GM18858 (cell line): ENCODE results near the gene AKAP11.

ENCODE experiments used
- ATAC-seq: cut with Tn5 transposase; IDR thresholded peaks from one replicate; pipeline ENCODE4 v1.9.1; 2021; ENCODE audit not compliant: unreplicated experiment

AKAP11 gene

GRCh38 chr13:42329239-42329638 lies 57.3 kb downstream of the AKAP11 start:
- no peak for ATAC-seq

GRCh38 chr13:42331009-42331408 lies 59.1 kb downstream of the AKAP11 start:
- ATAC-seq, result no peak

DNA sequence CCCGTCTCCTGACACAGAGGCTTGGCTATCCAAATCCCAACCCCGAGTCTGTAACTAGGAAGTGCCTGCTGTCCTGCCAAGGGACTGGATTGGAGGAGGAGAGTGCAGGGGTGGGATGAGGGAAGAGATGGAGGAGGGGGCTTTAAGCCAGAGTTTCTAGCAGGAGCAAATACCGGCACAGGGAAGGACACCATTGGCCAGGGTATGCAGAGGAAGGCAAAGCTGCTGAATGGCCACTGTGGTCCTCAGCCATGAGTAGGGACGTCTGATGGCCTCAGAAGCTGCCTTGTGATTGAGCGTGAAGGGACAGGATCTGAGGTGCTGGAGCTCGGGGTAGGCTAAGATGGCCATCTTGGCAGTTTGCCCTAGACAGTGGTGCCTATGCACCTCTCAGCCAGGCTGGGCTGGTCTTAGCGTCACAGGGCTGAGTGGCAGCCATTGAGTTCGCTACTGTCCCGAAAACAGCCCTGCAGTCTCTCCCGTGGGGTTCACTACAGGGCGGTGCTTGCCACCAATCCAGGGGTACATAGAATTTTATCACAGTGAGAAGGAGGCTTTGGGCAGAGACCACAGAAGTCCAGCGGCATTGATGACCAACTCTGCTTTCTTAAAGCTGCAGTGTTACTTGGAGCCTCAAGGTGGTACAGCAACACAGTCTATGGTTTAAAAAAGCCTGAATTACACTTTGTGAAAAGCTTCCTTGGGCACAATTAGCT lies 61.8 kb downstream of the AKAP11 start:
- peak; percentile 76 for ATAC-seq

- no peak for ATAC-seq
These were observed 62.4 kb downstream of the AKAP11 start for GRCh38 chr13:42334329-42334706.

DNA sequence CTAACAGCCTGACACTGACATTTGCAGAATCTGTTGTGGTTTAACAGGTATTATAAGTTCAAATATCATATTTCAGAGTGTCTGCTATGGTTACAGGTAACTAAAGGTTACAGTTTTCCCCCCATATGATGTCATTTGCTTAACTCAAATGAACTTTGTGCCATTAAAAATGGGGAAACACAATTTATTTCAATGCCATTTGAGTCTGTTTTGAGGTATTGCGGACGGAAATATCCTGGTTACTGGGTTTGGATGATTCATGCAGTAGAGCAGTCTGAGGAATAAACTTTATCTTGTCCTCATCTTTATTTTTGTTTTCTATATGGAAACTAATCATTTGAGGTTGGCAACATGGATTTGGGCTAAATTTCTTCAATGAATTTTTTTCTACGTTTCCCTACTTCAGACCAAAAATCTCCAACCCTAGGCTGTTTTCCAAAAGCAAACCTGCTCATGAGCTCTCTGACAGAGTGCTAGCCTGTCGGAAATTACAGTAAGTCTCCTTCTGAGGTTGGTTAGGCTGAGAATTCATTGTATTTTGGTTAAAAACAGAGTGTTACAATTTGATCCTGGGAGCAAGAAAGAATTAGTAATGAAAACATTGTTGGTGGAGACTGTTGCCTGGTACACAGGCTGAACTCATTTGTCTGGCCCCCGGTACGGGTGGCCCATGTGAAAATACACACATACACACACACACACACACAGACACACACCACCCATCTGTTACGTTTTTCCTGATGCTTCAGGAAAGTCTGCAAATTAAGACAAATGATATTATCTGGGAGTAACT lies 66.1 kb downstream of the AKAP11 start:
- no peak for ATAC-seq

GRCh38 chr13:42345367-42345766 lies 73.4 kb downstream of the AKAP11 start:
- no peak for ATAC-seq

GRCh38 chr13:42348576-42348975 lies 76.6 kb downstream of the AKAP11 start:
- no peak for ATAC-seq

DNA sequence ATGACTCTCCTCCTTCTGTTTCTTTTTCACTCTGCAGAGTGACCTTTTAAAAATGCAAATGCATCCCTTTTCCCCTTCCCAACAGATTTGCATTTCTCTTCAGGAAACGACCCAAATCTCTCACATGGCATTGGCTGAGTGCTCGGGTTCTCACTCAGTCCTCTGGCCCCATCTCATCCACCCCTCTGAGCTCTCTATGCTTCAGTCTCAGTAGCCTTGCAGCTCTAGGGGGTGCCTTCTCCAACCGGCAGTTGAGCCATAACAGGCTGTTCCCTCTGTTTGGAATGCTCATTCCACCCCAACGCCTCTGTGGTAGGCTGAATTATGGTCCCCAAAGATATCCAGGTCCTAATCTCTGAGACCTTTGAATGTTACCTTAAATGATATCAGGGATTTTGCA lies 78.2 kb downstream of the AKAP11 start:
- ATAC-seq, result no peak

- ATAC-seq, result peak; percentile 60
These were observed 82.5 kb downstream of the AKAP11 start for GRCh38 chr13:42354241-42355091.

DNA sequence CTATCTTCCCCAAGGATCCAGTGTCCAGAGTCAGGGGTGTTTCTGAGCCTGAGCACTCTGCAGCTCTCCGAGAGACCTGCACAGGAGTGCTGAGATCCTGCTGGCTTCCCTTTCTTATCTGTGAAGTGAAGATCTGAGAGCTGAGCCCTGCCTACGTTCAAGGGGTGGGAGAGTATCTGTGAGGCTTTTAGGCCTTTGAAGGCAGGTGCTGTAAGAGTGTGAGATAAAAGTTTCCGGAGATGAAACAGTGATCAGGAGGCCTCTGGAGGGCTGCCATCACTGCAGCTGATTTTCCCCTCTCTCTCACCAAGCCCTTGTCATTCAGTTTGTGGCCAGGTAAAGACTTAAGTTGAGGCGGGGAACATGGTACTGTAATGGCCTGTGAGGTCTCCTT lies 83.1 kb downstream of the AKAP11 start:
- ATAC-seq, result no peak

DNA sequence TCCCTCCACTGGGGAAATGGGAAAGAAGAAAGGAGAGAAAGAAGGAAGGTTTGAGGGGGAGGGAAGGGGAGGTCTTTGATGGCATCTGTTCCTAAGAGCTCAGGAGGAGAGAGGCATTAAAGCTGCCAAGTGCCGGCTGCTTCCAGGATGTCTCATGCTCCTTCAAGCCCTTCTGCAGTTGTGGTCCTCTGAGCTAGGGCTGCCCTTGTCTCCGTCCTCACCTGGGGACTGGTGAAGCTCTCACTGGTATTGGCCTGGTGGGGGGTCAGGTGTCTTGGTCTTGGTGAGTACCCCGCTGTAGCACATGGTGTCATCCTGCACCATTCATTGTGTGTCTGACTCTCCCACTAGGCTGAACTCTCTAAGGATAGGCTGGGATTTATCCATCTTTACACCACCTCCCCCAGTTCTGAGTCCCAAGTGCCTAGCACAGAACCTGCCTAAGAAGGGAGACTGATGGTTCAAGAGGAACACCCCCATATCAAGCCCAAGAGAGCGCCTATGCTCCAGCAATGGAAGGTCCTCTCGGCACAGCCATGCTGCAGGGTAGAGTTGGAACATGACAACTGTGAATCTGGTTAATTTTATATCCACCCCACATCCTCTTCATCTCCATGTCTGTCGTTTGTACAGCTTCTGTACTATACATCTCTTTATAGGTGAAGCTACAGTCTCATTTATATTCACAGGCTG lies 83.7 kb downstream of the AKAP11 start:
- ATAC-seq, result no peak

DNA sequence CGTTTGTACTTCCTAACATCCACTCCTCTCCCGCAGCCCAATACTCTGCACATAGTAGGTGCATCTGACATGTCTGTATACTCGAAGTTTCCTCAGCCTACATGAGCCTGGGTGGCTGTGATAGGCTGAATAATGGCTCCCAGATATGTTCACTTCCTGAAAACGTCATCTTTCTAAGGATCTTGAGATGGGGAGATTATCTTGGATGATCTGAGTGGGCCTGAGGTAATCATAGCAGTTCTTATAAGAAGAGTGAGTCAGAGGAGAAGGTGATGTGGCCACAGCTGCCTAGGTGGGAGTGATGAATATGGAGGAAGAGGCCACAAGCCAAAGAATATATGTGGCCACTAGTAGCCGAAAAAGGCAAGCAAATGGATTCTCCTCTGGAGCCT lies 84.2 kb downstream of the AKAP11 start:
- ATAC-seq, result no peak

DNA sequence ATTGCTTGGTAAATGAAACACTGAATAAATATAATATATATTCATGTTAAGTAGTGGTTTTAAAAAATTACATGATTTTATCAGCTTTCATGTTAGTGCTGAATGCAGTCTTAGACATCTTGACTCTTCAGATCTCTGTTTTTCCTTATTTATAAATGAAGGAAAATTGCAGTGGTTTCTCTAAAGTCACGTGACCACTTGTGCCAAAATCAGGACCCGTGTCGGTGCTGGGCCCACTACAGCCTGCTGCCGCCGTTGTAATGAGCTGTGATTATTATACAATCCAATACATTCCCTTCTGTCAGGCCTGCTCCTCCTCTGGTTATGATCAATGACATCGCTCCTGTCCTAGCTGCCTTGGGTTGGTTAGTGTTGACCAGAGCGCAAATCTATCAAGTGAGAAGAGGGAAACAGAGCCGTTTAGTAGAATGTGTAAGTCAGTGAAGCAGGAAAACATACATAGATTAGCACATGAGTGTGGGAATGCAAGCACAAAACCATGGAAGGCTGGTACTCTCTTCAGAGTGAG lies 88.2 kb downstream of the AKAP11 start:
- no peak for ATAC-seq

- no peak for ATAC-seq
These were observed 89.7 kb downstream of the AKAP11 start for GRCh38 chr13:42361701-42362100.

DNA sequence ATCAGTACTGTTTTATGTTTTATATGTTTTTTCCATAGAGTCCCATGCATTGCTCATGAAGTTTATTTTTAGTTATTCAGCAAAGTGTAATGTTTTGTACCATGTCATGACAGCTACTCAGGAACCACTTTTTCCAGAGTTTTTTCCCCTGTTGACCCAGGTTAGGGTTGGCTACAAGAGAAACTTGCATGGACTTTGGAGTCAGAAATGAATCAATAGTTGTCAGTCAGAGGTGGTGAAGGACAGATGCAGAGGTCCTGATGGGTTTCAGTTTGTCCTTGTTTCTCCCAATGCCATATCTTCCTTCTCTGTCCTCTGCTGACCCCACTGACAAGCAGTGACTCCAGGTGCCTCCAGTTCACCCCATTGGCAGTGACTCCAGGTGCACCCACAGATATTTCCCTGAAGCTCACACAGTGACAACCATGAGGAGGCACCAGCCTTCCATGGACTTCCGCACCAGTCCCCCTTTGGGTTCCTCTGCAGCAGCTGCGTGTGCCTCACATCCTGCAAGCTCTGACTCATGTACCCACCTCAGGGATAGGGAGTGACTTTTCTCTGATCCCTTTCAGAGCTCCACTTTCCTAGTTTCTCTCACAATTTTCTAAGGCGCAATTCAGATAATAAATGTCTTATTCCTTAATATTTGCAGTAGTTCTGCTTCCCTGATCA lies 92.1 kb downstream of the AKAP11 start:
- no peak for ATAC-seq

DNA sequence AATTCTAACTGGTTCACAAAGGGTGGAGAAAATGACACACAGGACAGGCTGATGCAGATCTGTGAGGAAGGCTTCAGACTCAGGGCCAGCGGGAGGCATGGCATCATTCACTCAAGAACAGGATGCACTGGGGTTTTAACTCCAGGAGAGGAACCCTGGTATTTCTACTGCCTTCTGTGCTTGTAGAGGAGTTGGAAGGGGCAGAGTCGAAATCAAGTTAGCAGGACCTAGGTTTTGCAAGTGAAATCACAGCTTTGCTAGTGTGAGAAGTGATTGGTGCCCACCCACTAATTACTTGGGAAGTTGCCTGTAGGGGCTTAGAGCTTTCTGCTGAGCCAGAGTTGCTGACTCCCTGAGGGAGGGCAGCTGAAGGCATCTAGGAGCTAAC lies 92.7 kb downstream of the AKAP11 start:
- ATAC-seq, result no peak

GRCh38 chr13:42367831-42368230 lies 95.9 kb downstream of the AKAP11 start:
- no peak for ATAC-seq

- ATAC-seq, result no peak
These were observed 97.3 kb downstream of the AKAP11 start for GRCh38 chr13:42369071-42369797.

- ATAC-seq, result no peak
These were observed 98.3 kb downstream of the AKAP11 start for GRCh38 chr13:42370229-42370628.
